Left lung (tissue), 10 donors: ENCODE data around the gene SUGP1. TPM values are rescaled to one million over a fixed set of nuclear protein-coding genes. Genes with fewer than 3 reads are reported as not detected.

ENCODE experiments used
- ATAC-seq: fragments of 200-7000 bp; cut with Tn5 transposase; one replicate; pipeline ENCODE4 v1.9.1; 2020; ENCODE audit warnings: moderate library complexity
- DNase-seq, 4 donors: peaks; one replicate each; pipeline ENCODE4 v3.0.0-alpha.2; 2013 to 2020
- H3K27ac ChIP-seq, 2 donors: fragments of 200-600 bp; sonication (generic) in 1 of 2; one replicate each; pipeline versions ENCODE4 v1.5.0 to v1.8.0; 2020 to 2021
- H3K27me3 ChIP-seq, 2 donors: fragments of 200-600 bp; sonication (generic) in 1 of 2; one replicate each; pipeline versions ENCODE4 v1.5.0 to v1.8.0; 2020 to 2021
- H3K36me3 ChIP-seq, 2 donors: fragments of 200-600 bp; sonication (generic) in 1 of 2; one replicate each; pipeline versions ENCODE4 v1.5.0 to v1.8.0; 2020 to 2021
- H3K4me1 ChIP-seq, 2 donors: fragments of 200-600 bp; one replicate each; pipeline ENCODE4 v1.8.0; 2021
- H3K4me3 ChIP-seq, 2 donors: fragments of 200-600 bp; sonication (generic) in 1 of 2; one replicate each; pipeline versions ENCODE4 v1.5.0 to v1.8.0; 2020 to 2021; ENCODE audit warnings: mild to moderate bottlenecking in 1 of 2
- H3K9me3 ChIP-seq, 2 donors: fragments of 200-600 bp; sonication (generic) in 1 of 2; one replicate each; pipeline versions ENCODE4 v1.5.0 to v1.8.0; 2020 to 2021
- intact Hi-C, 2 donors: fragments of 100-400 bp; cut with DNase I; formaldehyde crosslinking; loops; one replicate each; pipeline versions ENCODE4 v1.11.2 to v1.14.2; 2022
- polyA plus RNA-seq, 6 donors: library from polyadenylated mRNA; unstranded; fragments of 120-200 nt; gene quantifications; one replicate each; pipeline ENCODE4 v1.2.1, GENCODE V29; 2013; ENCODE audit not compliant: insufficient read length in 6 of 6
- total RNA-seq, 2 donors: library from RNA; stranded (reverse); fragmentation: NEBNext Ultra II Directional; extraction: Animal tissue kit (Norgen Biotek cat#: 25700); gene quantifications; one replicate each; pipeline ENCODE4 v1.2.1, GENCODE V29; 2021
- TF ChIP-seq, protein P1 (sequence below), 2 donors: fragments of 200-600 bp; sonication (generic) in 1 of 2; IDR thresholded peaks; one replicate each; pipeline versions ENCODE4 v1.5.0 to v1.8.0; 2021; ENCODE audit warnings: antibody characterized with exemption in 2 of 2
- donor health status: DM: no; HTN: yes; CAD: no.
- donor health status: DM: no; HTN: no; CAD: no.

The SUGP1 gene
- total and polyA plus RNA-seq, 8 donors = 35.6 to 52.4 (median 45.9) TPM

GRCh38 chr19:19230999-19231398, 89.3 kb downstream of the SUGP1 start:
- H3K4me1 ChIP-seq = no peaks in the 10 kb centered on the region
- no peak for ATAC-seq
- H3K27ac ChIP-seq = no peak overlapping the region
- intact Hi-C loops = no loop called here
- DNase-seq = no peak
- peaks cover 3 to 33% of the 10 kb centered on the region in 2 donors for H3K27me3 ChIP-seq
- H3K4me3 ChIP-seq = no peak overlapping the region
- no peaks in the 10 kb centered on the region for H3K36me3 ChIP-seq
- TF ChIP-seq, protein P1, sequence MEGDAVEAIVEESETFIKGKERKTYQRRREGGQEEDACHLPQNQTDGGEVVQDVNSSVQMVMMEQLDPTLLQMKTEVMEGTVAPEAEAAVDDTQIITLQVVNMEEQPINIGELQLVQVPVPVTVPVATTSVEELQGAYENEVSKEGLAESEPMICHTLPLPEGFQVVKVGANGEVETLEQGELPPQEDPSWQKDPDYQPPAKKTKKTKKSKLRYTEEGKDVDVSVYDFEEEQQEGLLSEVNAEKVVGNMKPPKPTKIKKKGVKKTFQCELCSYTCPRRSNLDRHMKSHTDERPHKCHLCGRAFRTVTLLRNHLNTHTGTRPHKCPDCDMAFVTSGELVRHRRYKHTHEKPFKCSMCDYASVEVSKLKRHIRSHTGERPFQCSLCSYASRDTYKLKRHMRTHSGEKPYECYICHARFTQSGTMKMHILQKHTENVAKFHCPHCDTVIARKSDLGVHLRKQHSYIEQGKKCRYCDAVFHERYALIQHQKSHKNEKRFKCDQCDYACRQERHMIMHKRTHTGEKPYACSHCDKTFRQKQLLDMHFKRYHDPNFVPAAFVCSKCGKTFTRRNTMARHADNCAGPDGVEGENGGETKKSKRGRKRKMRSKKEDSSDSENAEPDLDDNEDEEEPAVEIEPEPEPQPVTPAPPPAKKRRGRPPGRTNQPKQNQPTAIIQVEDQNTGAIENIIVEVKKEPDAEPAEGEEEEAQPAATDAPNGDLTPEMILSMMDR (IDR thresholded peaks at IDR 0.05) = no peak
- peaks cover 0 to 30% of the 10 kb centered on the region in 2 donors for H3K9me3 ChIP-seq

- H3K4me3 ChIP-seq = no peak overlapping the region
- peaks cover 0 to 8% of the 10 kb centered on the region in 2 donors for H3K4me1 ChIP-seq
- no peak overlapping the region for H3K27ac ChIP-seq
- peaks cover 6 to 46% of the 10 kb centered on the region in 2 donors for H3K27me3 ChIP-seq
- TF ChIP-seq, protein P1 (IDR thresholded peaks at IDR 0.05) = no peak
- no peak for DNase-seq
- intact Hi-C loops = no loop called here
- peaks cover 0 to 17% of the 10 kb centered on the region in 2 donors for H3K9me3 ChIP-seq
- H3K36me3 ChIP-seq = no peaks in the 10 kb centered on the region
- no peak for ATAC-seq
Observed at GRCh38 chr19:19229701-19230100, 90.6 kb downstream of the SUGP1 start.

GRCh38 chr19:19227217-19227616, 93.1 kb downstream of the SUGP1 start:
- DNase-seq = peak in 1 of 4 donors; percentile 29
- ATAC-seq = no peak
- H3K4me3 ChIP-seq = no peak overlapping the region
- peaks cover 0 to 9% of the 10 kb centered on the region in 2 donors for H3K4me1 ChIP-seq
- no peak overlapping the region for H3K27ac ChIP-seq
- peaks cover 12 to 70% of the 10 kb centered on the region in 2 donors for H3K27me3 ChIP-seq
- H3K9me3 ChIP-seq = no peaks in the 10 kb centered on the region
- TF ChIP-seq, protein P1 (IDR thresholded peaks at IDR 0.05) = no peak
- H3K36me3 ChIP-seq = no peaks in the 10 kb centered on the region
- intact Hi-C loops = no loop called here

DNA sequence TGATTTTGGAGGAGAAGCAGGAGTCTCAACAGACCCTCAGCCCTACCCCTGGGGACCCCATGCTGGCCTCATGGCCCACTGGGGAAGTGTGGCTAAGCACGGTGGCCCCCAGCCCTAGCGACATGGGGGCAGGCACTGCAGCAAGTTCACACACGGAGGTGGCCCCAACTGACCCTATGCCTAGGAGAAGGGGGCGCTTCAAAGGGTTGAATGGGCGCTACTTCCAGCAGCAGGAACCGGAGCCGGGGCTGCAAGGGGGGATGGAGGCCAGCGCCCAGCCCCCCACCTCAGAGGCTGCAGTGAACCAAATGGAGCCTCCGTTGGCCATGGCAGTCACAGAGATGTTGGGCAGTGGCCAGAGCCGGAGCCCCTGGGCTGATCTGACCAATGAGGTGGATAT, 93.6 kb downstream of the SUGP1 start:
- ATAC-seq = no peak
- Histone ChIP-seq H3K27me3 (peaks cover 12 to 73% of the 10 kb centered on the region in 2 donors), H3K27ac (no peak overlapping the region), H3K36me3 (no peaks in the 10 kb centered on the region), H3K4me1 (peaks cover 0 to 9% of the 10 kb centered on the region in 2 donors), H3K4me3 (no peak overlapping the region), H3K9me3 (no peaks in the 10 kb centered on the region)
- DNase-seq = peak in 1 of 4 donors; percentile 31
- TF ChIP-seq, protein P1 (IDR thresholded peaks at IDR 0.05) = no peak
- intact Hi-C loops = no loop called here

- peaks cover 12 to 78% of the 10 kb centered on the region in 2 donors for H3K27me3 ChIP-seq
- DNase-seq (peak in 1 of 4 donors; percentile 23), ATAC-seq (no peak)
- H3K9me3 ChIP-seq = no peaks in the 10 kb centered on the region
- H3K4me3 ChIP-seq = no peak overlapping the region
- intact Hi-C loops = no loop called here
- no peak overlapping the region for H3K27ac ChIP-seq
- no peaks in the 10 kb centered on the region for H3K36me3 ChIP-seq
- peaks cover 0 to 9% of the 10 kb centered on the region in 2 donors for H3K4me1 ChIP-seq
- TF ChIP-seq, protein P1 (IDR thresholded peaks at IDR 0.05) = no peak
Observed at GRCh38 chr19:19226204-19226603, 94.1 kb downstream of the SUGP1 start.

Other genes starting within 250 kb of the SUGP1 start
- 10 to 100 TPM; 25.6 to 27.8 TPM for gene TMEM161A, start 182.0 kb downstream of the SUGP1 start, total RNA-seq
- 10 to 100 TPM; 22.3 to 28.0 (median 25.0) TPM for gene TMEM161A, start 182.0 kb downstream of the SUGP1 start, polyA plus RNA-seq
- gene MEF2B, start 150.2 kb downstream of the SUGP1 start, total RNA-seq = 1 to 10 TPM; 1.1 to 2.3 TPM
- 1 to 10 TPM; 1.8 to 3.7 (median 2.1) TPM for gene MEF2B, start 150.2 kb downstream of the SUGP1 start, polyA plus RNA-seq
- 10 to 100 TPM; 23.4 to 39.1 TPM for gene BORCS8, start 128.4 kb downstream of the SUGP1 start, total RNA-seq
- 10 to 100 TPM; 16.4 to 19.1 (median 17.8) TPM for gene BORCS8, start 128.4 kb downstream of the SUGP1 start, polyA plus RNA-seq
- gene RFXANK, start 128.3 kb downstream of the SUGP1 start, total RNA-seq = 10 to 100 TPM; 74.6 to 82.8 TPM
- 10 to 100 TPM; 61.6 to 78.3 (median 72.6) TPM for gene RFXANK, start 128.3 kb downstream of the SUGP1 start, polyA plus RNA-seq
- 10 to 100 TPM; 10.4 to 22.3 TPM for gene NR2C2AP, start 117.1 kb downstream of the SUGP1 start, total RNA-seq
- 10 to 100 TPM; 10.4 to 13.0 (median 11.9) TPM for gene NR2C2AP, start 117.1 kb downstream of the SUGP1 start, polyA plus RNA-seq
- not detected for gene NCAN, start 108.6 kb downstream of the SUGP1 start, total RNA-seq
- under 1 TPM; 0.03 to 0.14 (median 0.09) TPM for gene NCAN, start 108.6 kb downstream of the SUGP1 start, polyA plus RNA-seq
- gene TM6SF2, start 47.2 kb downstream of the SUGP1 start, total RNA-seq = under 1 TPM; 0.55 to 0.65 TPM
- gene TM6SF2, start 47.2 kb downstream of the SUGP1 start, polyA plus RNA-seq = 1 to 10 TPM; 5.7 to 8.6 (median 6.3) TPM
- gene MAU2, start 320 bp upstream of the SUGP1 start, total RNA-seq = 10 to 100 TPM; 46.7 to 50.8 TPM
- gene MAU2, start 320 bp upstream of the SUGP1 start, polyA plus RNA-seq = 10 to 100 TPM; 56.8 to 80.3 (median 72.6) TPM
- gene GATAD2A, start 85.2 kb upstream of the SUGP1 start, total RNA-seq = 10 to 100 TPM; 66.3 to 97.3 TPM
- gene GATAD2A, start 85.2 kb upstream of the SUGP1 start, polyA plus RNA-seq = 10 to 100 TPM; 39.3 to 61.1 (median 46.9) TPM
- 1 to 10 TPM; 1.3 to 1.4 TPM for gene TSSK6, start 195.0 kb upstream of the SUGP1 start, total RNA-seq
- gene TSSK6, start 195.0 kb upstream of the SUGP1 start, polyA plus RNA-seq = 1 to 10 TPM in 4 of 6 donors, under 1 TPM in 2; 0.67 to 1.4 (median 1.2) TPM
- gene NDUFA13, start 195.7 kb upstream of the SUGP1 start, total RNA-seq = 100 to 1,000 TPM; 246 to 303 TPM
- 100 to 1,000 TPM; 169 to 214 (median 208) TPM for gene NDUFA13, start 195.7 kb upstream of the SUGP1 start, polyA plus RNA-seq
- 1 to 10 TPM; 2.7 to 3.5 TPM for gene YJEFN3, start 208.4 kb upstream of the SUGP1 start, total RNA-seq
- gene YJEFN3, start 208.4 kb upstream of the SUGP1 start, polyA plus RNA-seq = 10 to 100 TPM in 5 of 6 donors, 1 to 10 TPM in 1; 8.8 to 13.6 (median 12.3) TPM
- 10 to 100 TPM in 1 of 2 donors, under 1 TPM in 1; 0.31 to 17.8 TPM for gene CILP2, start 217.8 kb upstream of the SUGP1 start, total RNA-seq
- gene CILP2, start 217.8 kb upstream of the SUGP1 start, polyA plus RNA-seq = under 1 TPM; 0.14 to 0.51 (median 0.23) TPM